NCI-H510A (cell line): ENCODE measurements around the gene HMGXB4.

Experiments
- DNase-seq: peaks from one replicate; lab custom pipeline; 2025; lab: John Stamatoyannopoulos, UW

Gene HMGXB4

GRCh38 chr22:35257002-35257320, 332 bp upstream of the HMGXB4 start:
- DNase-seq = no peak

GRCh38 chr22:35258191-35258988, 1.1 kb downstream of the HMGXB4 start:
- no peak for DNase-seq

GRCh38 chr22:35264986-35265385, 7.7 kb downstream of the HMGXB4 start:
- DNase-seq = no peak

GRCh38 chr22:35266277-35266676, 9.0 kb downstream of the HMGXB4 start:
- DNase-seq = no peak

- no peak for DNase-seq
Observed at GRCh38 chr22:35269630-35270029, 12.3 kb downstream of the HMGXB4 start.

- DNase-seq = no peak
Observed at GRCh38 chr22:35274154-35274871, 17.0 kb downstream of the HMGXB4 start.

GRCh38 chr22:35275580-35275979, 18.3 kb downstream of the HMGXB4 start:
- DNase-seq = no peak

- no peak for DNase-seq
Observed at GRCh38 chr22:35276019-35276418, 18.7 kb downstream of the HMGXB4 start.

GRCh38 chr22:35288116-35288515, 30.8 kb downstream of the HMGXB4 start:
- DNase-seq = no peak

GRCh38 chr22:35292786-35293185, 35.5 kb downstream of the HMGXB4 start:
- DNase-seq = no peak

GRCh38 chr22:35296051-35296450, 38.8 kb downstream of the HMGXB4 start:
- DNase-seq = no peak

- no peak for DNase-seq
Observed at GRCh38 chr22:35299217-35299672, 42.0 kb downstream of the HMGXB4 start.

- DNase-seq = peak; percentile 84
Observed at GRCh38 chr22:35299673-35300499, 42.6 kb downstream of the HMGXB4 start, which contains the start of gene TOM1. Gene TOM1 (plus strand): TSS chr22:35299894. CDS start chr22:35299929, 35 bp downstream.

GRCh38 chr22:35301372-35301874, 44.1 kb downstream of the HMGXB4 start:
- DNase-seq = no peak

- no peak for DNase-seq
Observed at GRCh38 chr22:35303029-35303624, 45.8 kb downstream of the HMGXB4 start.

- no peak for DNase-seq
Observed at GRCh38 chr22:35305525-35306070, 48.3 kb downstream of the HMGXB4 start.

GRCh38 chr22:35306350-35306967, 49.2 kb downstream of the HMGXB4 start:
- no peak for DNase-seq

- DNase-seq = no peak
Observed at GRCh38 chr22:35307372-35307771, 50.1 kb downstream of the HMGXB4 start.

- DNase-seq = no peak
Observed at GRCh38 chr22:35307892-35308291, 50.6 kb downstream of the HMGXB4 start.

GRCh38 chr22:35308480-35309021, 51.3 kb downstream of the HMGXB4 start:
- DNase-seq = no peak
